ENCODE data around the gene GALNTL6.
"Not testable (repeated sequence)": the region's sequence is repeated elsewhere in the genome, so short reads cannot be mapped to it uniquely, and the experiment has no call there.

Gene GALNTL6

GRCh38 chr4:172410363-172410762, 597.2 kb downstream of the GALNTL6 start:
- Histone ChIP-seq H3K9me3 (ENCODE audit: control insufficient read depth, insufficient read depth, low read length) (no peaks in the 10 kb centered on the region), H3K9ac (ENCODE audit: low read depth, low read length) (no peak overlapping the region), H3K4me1 (ENCODE audit: control insufficient read depth, insufficient read depth, low read length) (no peaks in the 10 kb centered on the region), H3K27me3 (ENCODE audit: control insufficient read depth, insufficient read depth, low read length) (no peaks in the 10 kb centered on the region), H3K4me3 (ENCODE audit: low read depth, low read length) (no peak overlapping the region), H3K36me3 (ENCODE audit: control insufficient read depth, insufficient read depth, low read length) (no peaks in the 10 kb centered on the region)

DNA sequence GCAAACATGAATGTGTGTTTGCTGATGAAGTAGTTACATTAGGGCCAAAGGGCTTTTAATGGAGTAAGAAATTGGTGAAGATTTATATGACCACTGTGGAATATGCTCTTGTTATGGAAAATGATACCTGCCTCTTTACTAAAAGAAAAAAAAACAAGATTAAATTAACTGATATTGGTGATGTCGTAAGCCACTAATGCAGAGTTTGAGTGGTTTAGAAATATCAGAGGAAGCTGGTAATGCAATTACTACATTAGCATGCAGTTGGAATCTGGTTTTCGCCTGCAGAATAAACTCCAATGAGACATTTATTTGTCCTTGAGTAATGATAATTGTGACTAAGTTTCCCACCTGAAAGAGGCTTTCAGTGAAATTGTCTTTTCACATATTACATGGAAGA, 597.9 kb downstream of the GALNTL6 start:
- Histone ChIP-seq H3K9ac (ENCODE audit: low read depth, low read length) (no peak overlapping the region), H3K4me3 (ENCODE audit: low read depth, low read length) (no peak overlapping the region), H3K9me3 (ENCODE audit: control insufficient read depth, insufficient read depth, low read length) (no peaks in the 10 kb centered on the region), H3K36me3 (ENCODE audit: control insufficient read depth, insufficient read depth, low read length) (no peaks in the 10 kb centered on the region), H3K27me3 (ENCODE audit: control insufficient read depth, insufficient read depth, low read length) (no peaks in the 10 kb centered on the region), H3K4me1 (ENCODE audit: control insufficient read depth, insufficient read depth, low read length) (no peaks in the 10 kb centered on the region)

- Histone ChIP-seq H3K36me3 (ENCODE audit: control insufficient read depth, insufficient read depth, low read length) (no peaks in the 10 kb centered on the region), H3K4me1 (ENCODE audit: control insufficient read depth, insufficient read depth, low read length) (no peaks in the 10 kb centered on the region), H3K4me3 (ENCODE audit: low read depth, low read length) (no peak overlapping the region), H3K9me3 (ENCODE audit: control insufficient read depth, insufficient read depth, low read length) (no peaks in the 10 kb centered on the region), H3K27me3 (ENCODE audit: control insufficient read depth, insufficient read depth, low read length) (no peaks in the 10 kb centered on the region), H3K9ac (ENCODE audit: low read depth, low read length) (no peak overlapping the region)
Measured at GRCh38 chr4:172412851-172413580, 599.8 kb downstream of the GALNTL6 start.

- not testable (repeated sequence) for H3K4me3 ChIP-seq (ENCODE audit: low read depth, low read length); H3K4me1 ChIP-seq (ENCODE audit: control insufficient read depth, insufficient read depth, low read length); H3K36me3 ChIP-seq (ENCODE audit: control insufficient read depth, insufficient read depth, low read length); H3K27me3 ChIP-seq (ENCODE audit: control insufficient read depth, insufficient read depth, low read length); H3K9me3 ChIP-seq (ENCODE audit: control insufficient read depth, insufficient read depth, low read length); H3K9ac ChIP-seq (ENCODE audit: low read depth, low read length)
Measured at GRCh38 chr4:172428979-172429378, 615.8 kb downstream of the GALNTL6 start.

DNA sequence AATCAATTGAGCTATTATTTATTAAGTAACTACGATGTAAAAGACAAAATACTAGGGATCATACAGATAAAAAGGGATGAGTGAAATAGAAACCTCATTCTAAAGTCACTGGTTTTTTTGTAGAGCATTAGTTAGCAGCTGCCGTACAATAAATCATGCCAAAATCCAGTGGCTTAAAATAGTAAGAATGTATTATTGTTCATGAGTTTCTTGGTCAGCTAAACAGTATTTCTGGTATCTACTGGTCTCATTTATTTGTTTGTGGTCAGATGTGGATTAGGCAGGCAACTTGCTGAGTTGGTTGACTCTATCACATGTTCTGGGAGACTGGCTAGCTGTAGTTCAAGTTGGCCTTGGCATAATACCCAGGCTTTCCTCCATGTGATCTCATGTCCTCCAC, 667.3 kb downstream of the GALNTL6 start:
- Histone ChIP-seq H3K9ac (ENCODE audit: low read depth, low read length) (no peak overlapping the region), H3K4me3 (ENCODE audit: low read depth, low read length) (no peak overlapping the region), H3K36me3 (ENCODE audit: control insufficient read depth, insufficient read depth, low read length) (no peaks in the 10 kb centered on the region), H3K4me1 (ENCODE audit: control insufficient read depth, insufficient read depth, low read length) (no peaks in the 10 kb centered on the region), H3K9me3 (ENCODE audit: control insufficient read depth, insufficient read depth, low read length) (peaks cover 3% of the 10 kb centered on the region), H3K27me3 (ENCODE audit: control insufficient read depth, insufficient read depth, low read length) (no peaks in the 10 kb centered on the region)

- no peak overlapping the region for H3K9ac ChIP-seq (ENCODE audit: low read depth, low read length)
Measured at GRCh38 chr4:172481802-172482508, 668.8 kb downstream of the GALNTL6 start.

DNA sequence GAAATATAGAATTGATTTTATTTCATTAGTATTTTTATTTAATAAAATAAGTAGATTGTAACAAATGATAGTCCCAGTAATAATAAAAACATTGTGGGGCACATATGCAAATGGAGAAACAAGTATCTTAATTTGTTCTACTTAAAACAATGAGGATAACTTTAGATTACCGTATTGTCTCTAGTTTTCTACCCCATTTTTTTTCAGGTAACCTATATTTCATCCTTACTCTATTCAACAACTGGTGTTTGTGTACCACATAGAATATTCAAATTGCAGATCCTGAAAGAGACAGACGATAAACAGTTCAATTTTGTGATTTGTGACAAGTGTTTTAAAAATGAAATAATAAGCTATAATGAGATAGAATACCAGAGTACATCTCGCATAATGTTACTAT, 671.8 kb downstream of the GALNTL6 start:
- Histone ChIP-seq H3K27me3 (ENCODE audit: control insufficient read depth, insufficient read depth, low read length) (no peaks in the 10 kb centered on the region), H3K4me3 (ENCODE audit: low read depth, low read length) (no peak overlapping the region), H3K36me3 (ENCODE audit: control insufficient read depth, insufficient read depth, low read length) (no peaks in the 10 kb centered on the region), H3K4me1 (ENCODE audit: control insufficient read depth, insufficient read depth, low read length) (no peaks in the 10 kb centered on the region), H3K9me3 (ENCODE audit: control insufficient read depth, insufficient read depth, low read length) (peaks cover 3% of the 10 kb centered on the region), H3K9ac (ENCODE audit: low read depth, low read length) (no peak overlapping the region)

More at GRCh38 chr4:172481802-172482508, 668.8 kb downstream of the GALNTL6 start:
- H3K27me3 ChIP-seq (ENCODE audit: control insufficient read depth, insufficient read depth, low read length): no peaks in the 10 kb centered on the region
- H3K4me3 ChIP-seq (ENCODE audit: low read depth, low read length): no peak overlapping the region
- H3K4me1 ChIP-seq (ENCODE audit: control insufficient read depth, insufficient read depth, low read length): no peaks in the 10 kb centered on the region
- H3K9me3 ChIP-seq (ENCODE audit: control insufficient read depth, insufficient read depth, low read length): peaks cover 3% of the 10 kb centered on the region
- no peaks in the 10 kb centered on the region for H3K36me3 ChIP-seq (ENCODE audit: control insufficient read depth, insufficient read depth, low read length)

GRCh38 chr4:172486531-172486930, 673.3 kb downstream of the GALNTL6 start:
- no peaks in the 10 kb centered on the region for H3K4me1 ChIP-seq (ENCODE audit: control insufficient read depth, insufficient read depth, low read length)
- H3K36me3 ChIP-seq (ENCODE audit: control insufficient read depth, insufficient read depth, low read length): no peaks in the 10 kb centered on the region
- peaks cover 3% of the 10 kb centered on the region for H3K9me3 ChIP-seq (ENCODE audit: control insufficient read depth, insufficient read depth, low read length)
- H3K9ac ChIP-seq (ENCODE audit: low read depth, low read length): no peak overlapping the region
- no peaks in the 10 kb centered on the region for H3K27me3 ChIP-seq (ENCODE audit: control insufficient read depth, insufficient read depth, low read length)
- H3K4me3 ChIP-seq (ENCODE audit: low read depth, low read length): no peak overlapping the region

DNA sequence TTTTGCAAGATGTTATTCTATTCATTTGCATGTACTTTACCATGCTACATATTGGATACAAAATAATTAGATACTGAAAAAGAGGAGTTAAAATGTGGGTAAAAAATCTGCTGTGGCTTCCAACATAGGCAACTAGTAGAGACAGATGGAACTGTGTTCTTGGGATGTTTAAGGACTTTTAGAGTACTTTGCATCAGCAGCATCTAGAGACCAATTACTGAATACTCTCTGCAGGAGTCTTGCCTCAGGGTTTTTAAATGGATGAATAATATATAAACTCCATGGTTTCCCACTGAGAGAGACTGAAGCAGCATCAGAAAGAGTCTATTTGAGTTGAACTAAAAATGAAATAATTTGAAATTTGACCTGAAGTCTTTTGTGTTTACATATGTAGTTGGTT, 676.7 kb downstream of the GALNTL6 start:
- H3K9me3 ChIP-seq (ENCODE audit: control insufficient read depth, insufficient read depth, low read length): no peaks in the 10 kb centered on the region
- no peaks in the 10 kb centered on the region for H3K4me1 ChIP-seq (ENCODE audit: control insufficient read depth, insufficient read depth, low read length)
- no peak overlapping the region for H3K4me3 ChIP-seq (ENCODE audit: low read depth, low read length)
- H3K36me3 ChIP-seq (ENCODE audit: control insufficient read depth, insufficient read depth, low read length): no peaks in the 10 kb centered on the region
- H3K27me3 ChIP-seq (ENCODE audit: control insufficient read depth, insufficient read depth, low read length): no peaks in the 10 kb centered on the region
- H3K9ac ChIP-seq (ENCODE audit: low read depth, low read length): no peak overlapping the region

DNA sequence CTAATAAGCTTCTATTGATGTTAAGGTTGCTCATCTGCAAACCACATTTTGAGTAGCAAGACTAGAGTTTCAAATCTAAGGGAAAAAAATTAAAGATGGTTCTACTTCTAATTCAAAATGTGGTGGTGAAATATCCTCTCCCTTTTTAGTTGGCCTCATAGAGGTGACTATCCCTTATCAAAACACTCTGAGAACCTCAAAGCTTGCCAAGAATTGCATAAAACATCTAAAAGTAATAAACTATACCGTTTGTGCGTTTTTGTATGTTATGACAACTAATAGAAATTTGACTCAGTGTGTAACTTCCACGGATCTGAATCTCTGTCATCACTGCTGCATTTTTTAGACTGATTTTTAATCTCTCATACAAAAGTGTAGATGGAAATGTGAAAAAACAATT, 682.6 kb downstream of the GALNTL6 start:
- Histone ChIP-seq H3K9ac (ENCODE audit: low read depth, low read length) (no peak overlapping the region), H3K9me3 (ENCODE audit: control insufficient read depth, insufficient read depth, low read length) (no peaks in the 10 kb centered on the region), H3K4me1 (ENCODE audit: control insufficient read depth, insufficient read depth, low read length) (no peaks in the 10 kb centered on the region), H3K4me3 (ENCODE audit: low read depth, low read length) (no peak overlapping the region), H3K36me3 (ENCODE audit: control insufficient read depth, insufficient read depth, low read length) (no peaks in the 10 kb centered on the region), H3K27me3 (ENCODE audit: control insufficient read depth, insufficient read depth, low read length) (no peaks in the 10 kb centered on the region)

DNA sequence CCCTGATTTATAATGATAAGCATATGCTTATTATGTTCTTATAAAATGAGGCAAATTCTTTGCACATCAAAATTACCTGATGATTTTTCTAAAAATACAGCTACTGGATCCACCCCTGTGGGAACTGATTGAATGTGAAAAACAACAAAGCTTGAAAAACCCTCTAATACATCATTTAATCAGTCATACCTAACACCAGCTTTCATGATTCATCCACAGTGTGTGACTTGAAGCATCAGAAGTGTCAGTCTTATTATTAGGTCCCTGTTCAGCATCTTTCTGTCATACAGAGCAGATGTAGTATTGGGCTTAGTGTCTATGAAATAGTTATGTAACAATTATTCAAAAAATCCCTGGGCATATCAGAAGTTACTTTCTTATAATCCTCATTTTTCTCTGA, 684.1 kb downstream of the GALNTL6 start:
- H3K9me3 ChIP-seq (ENCODE audit: control insufficient read depth, insufficient read depth, low read length): no peaks in the 10 kb centered on the region
- no peaks in the 10 kb centered on the region for H3K27me3 ChIP-seq (ENCODE audit: control insufficient read depth, insufficient read depth, low read length)
- no peaks in the 10 kb centered on the region for H3K36me3 ChIP-seq (ENCODE audit: control insufficient read depth, insufficient read depth, low read length)
- H3K9ac ChIP-seq (ENCODE audit: low read depth, low read length): no peak overlapping the region
- no peaks in the 10 kb centered on the region for H3K4me1 ChIP-seq (ENCODE audit: control insufficient read depth, insufficient read depth, low read length)
- no peak overlapping the region for H3K4me3 ChIP-seq (ENCODE audit: low read depth, low read length)

- Histone ChIP-seq H3K9me3 (ENCODE audit: control insufficient read depth, insufficient read depth, low read length) (no peaks in the 10 kb centered on the region), H3K27me3 (ENCODE audit: control insufficient read depth, insufficient read depth, low read length) (no peaks in the 10 kb centered on the region), H3K36me3 (ENCODE audit: control insufficient read depth, insufficient read depth, low read length) (no peaks in the 10 kb centered on the region), H3K9ac (ENCODE audit: low read depth, low read length) (no peak overlapping the region), H3K4me3 (ENCODE audit: low read depth, low read length) (no peak overlapping the region), H3K4me1 (ENCODE audit: control insufficient read depth, insufficient read depth, low read length) (no peaks in the 10 kb centered on the region)
Measured at GRCh38 chr4:172514011-172514410, 700.8 kb downstream of the GALNTL6 start.

Measured in iPS-15b (cell line).